ENCODE results near the gene ARMC2.

- no peak for TF ChIP-seq CTCF (conservative IDR thresholded peaks at IDR 0.05; ENCODE audit: low read length)
- TF ChIP-seq EZH2phosphoT487 (IDR thresholded peaks at IDR 0.05; ENCODE audit: borderline replicate concordance, low read depth, low read length): no peak
Observed at GRCh38 chr6:108941281-108941680, 93.1 kb downstream of the ARMC2 start.

Data from OCI-LY7 (cell line).